ENCODE measurements around the gene PELI1.
"Not testable (repeated sequence)": the region's sequence is repeated elsewhere in the genome, so short reads cannot be mapped to it uniquely, and the experiment has no call there.

PELI1 gene

GRCh38 chr2:64085936-64086335 is 58.3 kb downstream of the PELI1 start:
- no peak for DNase-seq (ENCODE audit: low spot score)

GRCh38 chr2:64081046-64081445 is 63.2 kb downstream of the PELI1 start:
- no peak for DNase-seq (ENCODE audit: low spot score)

GRCh38 chr2:64080179-64080578 is 64.0 kb downstream of the PELI1 start:
- no peak for DNase-seq (ENCODE audit: low spot score)

- DNase-seq (ENCODE audit: low spot score) = not testable (repeated sequence)
Measured at GRCh38 chr2:64079688-64080087, 64.5 kb downstream of the PELI1 start.

GRCh38 chr2:64076828-64077227 is 67.4 kb downstream of the PELI1 start:
- not testable (repeated sequence) for DNase-seq (ENCODE audit: low spot score)

- DNase-seq (ENCODE audit: low spot score) = not testable (repeated sequence)
Measured at GRCh38 chr2:64074616-64075015, 69.6 kb downstream of the PELI1 start.

- no peak for DNase-seq (ENCODE audit: low spot score)
Measured at GRCh38 chr2:64067326-64067725, 76.9 kb downstream of the PELI1 start.

- no peak for DNase-seq (ENCODE audit: low spot score)
Measured at GRCh38 chr2:64065516-64065915, 78.7 kb downstream of the PELI1 start.

GRCh38 chr2:64063924-64064331 is 80.3 kb downstream of the PELI1 start:
- no peak for DNase-seq (ENCODE audit: low spot score)

GRCh38 chr2:64063454-64063853 is 80.8 kb downstream of the PELI1 start:
- no peak for DNase-seq (ENCODE audit: low spot score)

GRCh38 chr2:64062840-64063239 is 81.4 kb downstream of the PELI1 start:
- no peak for DNase-seq (ENCODE audit: low spot score)

- DNase-seq (ENCODE audit: low spot score) = no peak
Measured at GRCh38 chr2:64059270-64059669, 85.0 kb downstream of the PELI1 start.

GRCh38 chr2:64056021-64056420 is 88.2 kb downstream of the PELI1 start:
- DNase-seq (ENCODE audit: low spot score) = no peak

GRCh38 chr2:64054161-64054915 is 89.9 kb downstream of the PELI1 start:
- no peak for DNase-seq (ENCODE audit: low spot score)

GRCh38 chr2:64052463-64053241 is 91.6 kb downstream of the PELI1 start:
- DNase-seq (ENCODE audit: low spot score) = no peak

GRCh38 chr2:64049633-64050220 is 94.5 kb downstream of the PELI1 start:
- peak; percentile 84 for DNase-seq (ENCODE audit: low spot score)

GRCh38 chr2:64045938-64046337 is 98.3 kb downstream of the PELI1 start:
- DNase-seq (ENCODE audit: low spot score) = no peak
